IPS-NIHi11 (cell line): ENCODE results near the gene USH1C.

Experiments
- DNase-seq: peaks from one replicate; pipeline ENCODE4 v3.0.0; 2012; ENCODE audit warnings: mixed read lengths, low spot score

The USH1C gene

GRCh38 chr11:17472467-17472866, 71.7 kb downstream of the USH1C start:
- no peak for DNase-seq

GRCh38 chr11:17471501-17471900, 72.7 kb downstream of the USH1C start:
- DNase-seq, result no peak

- DNase-seq, result no peak
Observed at GRCh38 chr11:17469998-17470397, 74.2 kb downstream of the USH1C start.

GRCh38 chr11:17468122-17468521, 76.1 kb downstream of the USH1C start:
- DNase-seq, result no peak

GRCh38 chr11:17463546-17464174, 80.6 kb downstream of the USH1C start:
- DNase-seq, result no peak

GRCh38 chr11:17462940-17463339, 81.3 kb downstream of the USH1C start:
- no peak for DNase-seq

GRCh38 chr11:17460406-17460805, 83.8 kb downstream of the USH1C start:
- no peak for DNase-seq

GRCh38 chr11:17459236-17459896, 84.8 kb downstream of the USH1C start:
- DNase-seq, result no peak

GRCh38 chr11:17458268-17458667, 85.9 kb downstream of the USH1C start:
- DNase-seq, result no peak

GRCh38 chr11:17457396-17458173, 86.6 kb downstream of the USH1C start:
- peak; percentile 51 for DNase-seq

- DNase-seq, result no peak
Observed at GRCh38 chr11:17452668-17453067, 91.5 kb downstream of the USH1C start.

- DNase-seq, result no peak
Observed at GRCh38 chr11:17449158-17449557, 95.1 kb downstream of the USH1C start.

GRCh38 chr11:17446482-17446881, 97.7 kb downstream of the USH1C start:
- no peak for DNase-seq

GRCh38 chr11:17445240-17445795, 98.9 kb downstream of the USH1C start:
- no peak for DNase-seq

- DNase-seq, result no peak
Observed at GRCh38 chr11:17443926-17444690, 100.1 kb downstream of the USH1C start.
